ENCODE measurements around the gene CHCHD6.

CHCHD6 gene

GRCh38 chr3:126857928-126858327, 153.9 kb downstream of the CHCHD6 start:
- no peak for DNase-seq (ENCODE audit: low read depth in 1 of 2, low spot score in 1 of 2)

GRCh38 chr3:126858401-126858800, 154.4 kb downstream of the CHCHD6 start:
- DNase-seq (ENCODE audit: low read depth in 1 of 2, low spot score in 1 of 2), result no peak

- no peak for DNase-seq (ENCODE audit: low read depth in 1 of 2, low spot score in 1 of 2)
These were observed 154.8 kb downstream of the CHCHD6 start for GRCh38 chr3:126858887-126859286.

GRCh38 chr3:126859415-126860246, 155.6 kb downstream of the CHCHD6 start:
- no peak for DNase-seq (ENCODE audit: low read depth in 1 of 2, low spot score in 1 of 2)

GRCh38 chr3:126865736-126866135, 161.7 kb downstream of the CHCHD6 start:
- DNase-seq (ENCODE audit: low read depth in 1 of 2, low spot score in 1 of 2), result no peak

- no peak for DNase-seq (ENCODE audit: low read depth in 1 of 2, low spot score in 1 of 2)
These were observed 162.2 kb downstream of the CHCHD6 start for GRCh38 chr3:126866175-126866759.

GRCh38 chr3:126867190-126867862, 163.3 kb downstream of the CHCHD6 start:
- DNase-seq (ENCODE audit: low read depth in 1 of 2, low spot score in 1 of 2), result no peak

GRCh38 chr3:126867863-126868200, 163.8 kb downstream of the CHCHD6 start:
- DNase-seq (ENCODE audit: low read depth in 1 of 2, low spot score in 1 of 2), result no peak

GRCh38 chr3:126870608-126871210, 166.7 kb downstream of the CHCHD6 start:
- DNase-seq (ENCODE audit: low read depth in 1 of 2, low spot score in 1 of 2), result no peak

- no peak for DNase-seq (ENCODE audit: low read depth in 1 of 2, low spot score in 1 of 2)
These were observed 168.8 kb downstream of the CHCHD6 start for GRCh38 chr3:126872701-126873342.

- no peak for DNase-seq (ENCODE audit: low read depth in 1 of 2, low spot score in 1 of 2)
These were observed 169.4 kb downstream of the CHCHD6 start for GRCh38 chr3:126873416-126873815.

GRCh38 chr3:126878664-126879063, 174.6 kb downstream of the CHCHD6 start:
- no peak for DNase-seq (ENCODE audit: low read depth in 1 of 2, low spot score in 1 of 2)

- no peak for DNase-seq (ENCODE audit: low read depth in 1 of 2, low spot score in 1 of 2)
These were observed 176.9 kb downstream of the CHCHD6 start for GRCh38 chr3:126880901-126881300.

GRCh38 chr3:126881861-126882260, 177.8 kb downstream of the CHCHD6 start:
- no peak for DNase-seq (ENCODE audit: low read depth in 1 of 2, low spot score in 1 of 2)

GRCh38 chr3:126883241-126883640, 179.2 kb downstream of the CHCHD6 start:
- DNase-seq (ENCODE audit: low read depth in 1 of 2, low spot score in 1 of 2), result no peak

- DNase-seq (ENCODE audit: low read depth in 1 of 2, low spot score in 1 of 2), result no peak
These were observed 181.4 kb downstream of the CHCHD6 start for GRCh38 chr3:126885425-126885824.

- no peak for DNase-seq (ENCODE audit: low read depth in 1 of 2, low spot score in 1 of 2)
These were observed 182.2 kb downstream of the CHCHD6 start for GRCh38 chr3:126886217-126886616.

GRCh38 chr3:126887686-126888085, 183.6 kb downstream of the CHCHD6 start:
- DNase-seq (ENCODE audit: low read depth in 1 of 2, low spot score in 1 of 2), result no peak

GRCh38 chr3:126888186-126888760, 184.2 kb downstream of the CHCHD6 start:
- no peak for DNase-seq (ENCODE audit: low read depth in 1 of 2, low spot score in 1 of 2)

- DNase-seq (ENCODE audit: low read depth in 1 of 2, low spot score in 1 of 2), result no peak
These were observed 185.5 kb downstream of the CHCHD6 start for GRCh38 chr3:126889276-126890201.

All from activated T-helper 1 cell treated with anti-CD3 and anti-CD28 coated beads, Interleukin-2, amount 50 U/mL, for 16 hours (primary cell).